ENCODE measurements around the gene HSPA4L.

DNA sequence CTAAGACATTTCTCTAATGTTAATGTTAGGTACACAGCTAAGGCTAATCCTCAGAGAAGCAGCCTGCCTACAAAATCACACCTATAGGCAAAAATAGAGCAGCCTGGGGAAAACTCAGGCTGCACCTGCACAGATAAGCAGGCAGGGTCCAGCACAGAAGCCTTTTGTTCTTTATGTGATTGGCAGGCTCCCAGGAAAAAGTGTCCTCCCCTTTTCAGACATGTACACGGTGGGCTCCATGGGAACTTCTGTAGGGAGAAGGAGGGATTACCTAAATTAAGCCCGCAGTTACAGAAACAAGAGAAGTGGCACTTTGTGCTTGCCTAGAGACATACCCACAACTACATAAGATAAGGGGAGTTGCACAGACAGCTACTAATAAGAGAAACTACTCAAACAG is 4.0 kb upstream of the HSPA4L start:
- TF ChIP-seq, protein P1, sequence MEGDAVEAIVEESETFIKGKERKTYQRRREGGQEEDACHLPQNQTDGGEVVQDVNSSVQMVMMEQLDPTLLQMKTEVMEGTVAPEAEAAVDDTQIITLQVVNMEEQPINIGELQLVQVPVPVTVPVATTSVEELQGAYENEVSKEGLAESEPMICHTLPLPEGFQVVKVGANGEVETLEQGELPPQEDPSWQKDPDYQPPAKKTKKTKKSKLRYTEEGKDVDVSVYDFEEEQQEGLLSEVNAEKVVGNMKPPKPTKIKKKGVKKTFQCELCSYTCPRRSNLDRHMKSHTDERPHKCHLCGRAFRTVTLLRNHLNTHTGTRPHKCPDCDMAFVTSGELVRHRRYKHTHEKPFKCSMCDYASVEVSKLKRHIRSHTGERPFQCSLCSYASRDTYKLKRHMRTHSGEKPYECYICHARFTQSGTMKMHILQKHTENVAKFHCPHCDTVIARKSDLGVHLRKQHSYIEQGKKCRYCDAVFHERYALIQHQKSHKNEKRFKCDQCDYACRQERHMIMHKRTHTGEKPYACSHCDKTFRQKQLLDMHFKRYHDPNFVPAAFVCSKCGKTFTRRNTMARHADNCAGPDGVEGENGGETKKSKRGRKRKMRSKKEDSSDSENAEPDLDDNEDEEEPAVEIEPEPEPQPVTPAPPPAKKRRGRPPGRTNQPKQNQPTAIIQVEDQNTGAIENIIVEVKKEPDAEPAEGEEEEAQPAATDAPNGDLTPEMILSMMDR (conservative IDR thresholded peaks at IDR 0.05 in 1 of 2, IDR thresholded peaks at IDR 0.05 in 1 of 2; ENCODE audit: low read depth in 1 of 2, low read length in 2 of 2): no peak
- no peak for TF ChIP-seq EZH2 (IDR thresholded peaks at IDR 0.05; ENCODE audit: low read length, missing control alignments)

Data from fibroblast of lung (primary cell).